NCI-H526 treated with DMSO at 0.1 percent for 48 hours (cell line): Measurements from ENCODE around the gene TNRC6B.

ENCODE experiments used
- DNase-seq: peaks from one replicate; lab custom pipeline; 2025; lab: John Stamatoyannopoulos, UW

Gene TNRC6B

GRCh38 chr22:40326905-40327735, 149.4 kb downstream of the TNRC6B start:
- DNase-seq, result no peak

DNA sequence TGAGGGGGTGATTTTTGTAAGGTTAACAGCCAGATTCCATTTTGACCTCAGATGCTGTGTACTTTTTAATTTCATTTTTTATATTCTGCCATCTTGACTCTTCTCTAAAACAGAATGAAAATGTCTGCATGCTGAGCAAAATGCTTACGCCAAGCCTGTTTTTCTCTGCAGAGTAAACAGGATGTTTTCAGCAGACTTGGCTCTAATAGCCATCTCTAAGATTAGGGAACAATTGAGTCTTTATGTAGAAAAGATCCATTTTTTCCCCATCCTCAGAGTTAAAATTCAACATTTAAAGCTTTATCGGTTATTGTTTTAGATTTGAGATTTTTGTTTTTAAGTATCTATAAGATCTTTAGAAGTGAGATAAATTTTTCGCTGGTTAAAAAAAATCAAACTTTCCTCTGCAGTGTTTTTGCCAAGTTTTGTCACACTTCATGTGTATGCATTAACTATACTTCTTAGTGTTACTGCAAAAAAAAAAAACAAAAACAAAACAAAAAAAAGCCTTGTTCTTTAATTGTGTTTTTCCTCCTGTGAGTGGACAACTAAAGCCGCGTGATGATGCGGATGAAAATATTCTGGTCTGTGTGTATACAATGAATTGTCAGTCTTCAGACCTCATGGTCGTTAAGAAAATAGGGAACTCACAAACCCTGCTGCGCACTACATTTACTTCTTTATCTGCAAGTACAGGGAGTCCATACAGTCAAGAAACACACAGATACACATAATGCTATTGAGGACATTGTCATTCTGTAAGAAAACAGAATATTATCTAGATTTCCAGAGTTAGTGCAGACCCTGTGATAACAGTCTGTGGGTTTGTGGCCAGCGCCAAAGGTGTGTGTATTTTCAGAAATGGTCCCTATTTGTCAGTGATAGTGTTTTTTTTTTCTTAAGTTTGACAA, 151.1 kb downstream of the TNRC6B start:
- DNase-seq, result no peak

DNA sequence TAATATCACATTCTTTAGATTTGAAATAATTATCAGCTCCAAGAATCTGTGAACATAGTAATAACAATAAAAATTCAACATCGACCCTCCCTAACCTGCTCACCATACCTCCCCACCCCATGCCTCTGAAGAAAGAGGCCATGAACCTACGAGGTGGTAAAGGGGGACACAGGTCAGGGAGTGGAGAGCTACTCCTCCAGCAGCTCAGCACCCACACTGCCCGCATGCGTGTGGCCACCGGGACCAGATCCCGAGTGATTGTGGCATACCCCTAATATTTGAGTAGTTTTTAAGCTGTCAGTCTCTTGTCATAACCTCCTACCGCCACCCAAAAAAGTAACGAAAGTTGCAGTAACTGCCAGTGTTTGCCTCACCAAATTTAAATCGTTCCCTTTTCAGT, 151.7 kb downstream of the TNRC6B start:
- no peak for DNase-seq

DNA sequence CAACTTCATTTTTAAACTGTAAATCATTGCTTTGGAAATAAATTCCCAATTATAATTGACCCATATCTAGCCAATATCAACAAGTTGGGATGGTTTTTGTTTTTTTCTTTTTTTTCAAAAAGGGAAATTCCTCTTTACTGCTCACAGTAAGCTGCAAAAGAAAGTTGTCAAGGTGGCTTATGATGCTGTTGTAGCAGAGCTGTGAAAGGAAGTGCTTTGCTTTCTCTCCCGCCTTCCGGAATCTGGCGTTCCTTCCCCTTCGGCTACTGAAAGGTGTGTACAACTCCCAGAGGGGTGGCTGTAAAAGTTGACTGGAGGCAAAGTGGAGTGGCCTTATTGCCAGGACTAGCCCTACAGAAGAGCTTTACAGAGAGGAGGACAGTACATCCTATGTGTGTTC, 152.4 kb downstream of the TNRC6B start:
- no peak for DNase-seq

DNA sequence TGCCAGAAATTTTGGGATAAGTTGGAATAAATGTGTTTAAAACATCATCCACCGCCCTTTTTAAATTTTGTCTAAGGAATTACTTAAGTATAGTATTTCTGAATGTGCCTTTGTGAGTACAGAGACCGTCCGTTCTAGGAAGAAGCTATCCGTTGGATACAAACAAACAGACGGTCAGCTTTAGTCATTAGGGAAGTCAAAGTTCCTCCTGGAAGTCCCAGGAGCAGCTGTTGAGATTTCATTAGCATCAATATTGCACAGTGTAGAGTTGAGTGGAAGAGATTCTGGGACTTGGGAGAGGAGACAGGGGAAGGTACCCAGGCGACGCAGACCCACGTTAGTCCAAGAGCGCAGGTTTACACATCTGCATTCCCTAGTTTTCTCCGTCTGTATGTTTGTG, 152.9 kb downstream of the TNRC6B start:
- DNase-seq, result no peak

- DNase-seq, result no peak
These were observed 154.0 kb downstream of the TNRC6B start for GRCh38 chr22:40331706-40332105.

GRCh38 chr22:40332319-40332781, 154.6 kb downstream of the TNRC6B start:
- no peak for DNase-seq

- no peak for DNase-seq
These were observed 156.3 kb downstream of the TNRC6B start for GRCh38 chr22:40334060-40334459.

- no peak for DNase-seq
These were observed 157.2 kb downstream of the TNRC6B start for GRCh38 chr22:40334899-40335298.

- no peak for DNase-seq
These were observed 157.6 kb downstream of the TNRC6B start for GRCh38 chr22:40335358-40335757.

- no peak for DNase-seq
These were observed 162.3 kb downstream of the TNRC6B start for GRCh38 chr22:40340044-40340443.

GRCh38 chr22:40341604-40342003, 163.9 kb downstream of the TNRC6B start:
- no peak for DNase-seq

GRCh38 chr22:40342521-40342920, 164.8 kb downstream of the TNRC6B start:
- no peak for DNase-seq

- no peak for DNase-seq
These were observed 167.5 kb downstream of the TNRC6B start for GRCh38 chr22:40345271-40345670.

DNA sequence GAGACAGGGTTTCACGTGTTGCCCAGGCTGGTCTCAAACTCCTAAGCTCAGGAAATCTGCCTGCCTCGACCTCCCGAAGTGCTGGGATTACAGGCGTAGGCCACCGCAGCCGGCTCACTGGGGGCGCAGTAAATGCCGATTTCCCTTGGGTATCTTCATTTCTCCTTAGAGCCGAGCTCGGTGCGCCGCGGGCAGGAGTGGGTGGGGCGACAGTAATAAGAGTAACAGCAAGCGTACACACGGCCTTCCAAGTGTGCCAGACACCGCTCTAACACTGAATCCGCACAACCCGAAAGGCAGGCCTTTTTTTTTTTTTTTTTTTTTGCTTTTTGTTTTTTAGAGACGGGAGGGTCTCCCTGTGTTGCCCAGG, 168.1 kb downstream of the TNRC6B start:
- no peak for DNase-seq

GRCh38 chr22:40346185-40347118, 168.7 kb downstream of the TNRC6B start, which contains the start of gene ADSL:
TSS of gene ADSL (plus strand) at chr22:40346500. CDS start at chr22:40346559, 59 bp downstream.
- DNase-seq, result peak; percentile 53

DNA sequence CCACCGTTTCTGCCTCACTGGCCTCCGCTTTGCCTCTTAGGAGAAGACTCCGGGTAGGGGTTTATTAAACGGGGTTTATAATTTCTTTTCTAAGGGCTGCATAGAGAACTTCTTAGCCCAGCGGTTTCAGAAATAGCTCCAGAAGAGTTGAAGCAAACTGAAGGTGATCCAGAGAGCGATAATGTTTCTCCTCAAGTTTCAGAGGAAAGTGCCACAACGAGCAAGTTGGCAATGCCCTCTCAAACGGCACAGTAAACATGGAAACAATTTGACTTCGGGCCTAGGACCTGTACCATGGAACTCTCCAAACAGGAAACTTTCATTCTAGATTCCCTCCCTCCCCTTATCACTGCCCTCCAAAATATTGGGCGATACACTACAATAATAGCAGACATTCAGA, 169.6 kb downstream of the TNRC6B start:
- DNase-seq, result no peak

GRCh38 chr22:40348025-40348658, 170.4 kb downstream of the TNRC6B start:
- no peak for DNase-seq

DNA sequence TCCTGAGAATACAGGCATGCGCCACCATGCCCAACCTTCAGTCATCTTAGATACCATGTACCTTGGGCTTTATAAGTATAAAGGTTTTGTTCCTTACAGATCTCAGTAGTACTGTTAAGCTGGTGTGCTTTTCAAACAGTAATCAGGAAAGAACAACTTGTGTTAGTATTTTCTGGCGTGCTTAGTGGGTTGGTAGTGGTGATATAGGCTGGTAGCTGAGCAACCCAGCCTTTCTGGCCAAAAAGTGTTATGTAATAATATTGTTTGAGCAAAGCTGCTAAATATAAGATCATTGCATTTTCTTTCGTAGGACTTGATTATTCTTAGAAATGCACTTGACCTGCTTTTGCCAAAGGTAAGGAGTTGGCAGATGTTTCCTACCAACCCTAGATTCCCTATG, 175.0 kb downstream of the TNRC6B start:
- no peak for DNase-seq

DNA sequence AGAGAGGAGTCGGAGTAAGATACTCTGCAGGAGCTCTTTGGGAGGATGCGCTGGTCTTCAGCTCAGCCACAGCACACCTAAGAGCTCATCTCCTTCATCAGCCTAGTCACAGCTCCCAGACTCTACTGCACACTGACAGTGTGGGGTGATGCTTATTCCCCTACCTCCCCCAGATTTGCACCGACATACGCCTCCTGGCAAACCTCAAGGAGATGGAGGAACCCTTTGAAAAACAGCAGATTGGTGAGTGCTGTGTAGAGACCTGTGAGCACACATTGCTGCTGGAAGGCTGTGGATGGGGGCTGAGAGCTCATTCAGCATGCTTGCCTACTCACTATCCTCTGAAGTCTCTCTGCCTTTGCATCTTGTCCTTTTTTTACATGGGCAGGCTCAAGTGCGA, 183.4 kb downstream of the TNRC6B start:
- no peak for DNase-seq

GRCh38 chr22:40363059-40363458, 185.3 kb downstream of the TNRC6B start:
- DNase-seq, result no peak
